DLD1 (cell line): Measurements from ENCODE around the gene SLC9A7.

ENCODE experiments used
- in situ Hi-C: cut with HindIII; loops from 2 replicates; pipeline ENCODE4 v1.10.0; 2017; ENCODE audit warnings: low sequenced_read_pairs

Gene SLC9A7

DNA sequence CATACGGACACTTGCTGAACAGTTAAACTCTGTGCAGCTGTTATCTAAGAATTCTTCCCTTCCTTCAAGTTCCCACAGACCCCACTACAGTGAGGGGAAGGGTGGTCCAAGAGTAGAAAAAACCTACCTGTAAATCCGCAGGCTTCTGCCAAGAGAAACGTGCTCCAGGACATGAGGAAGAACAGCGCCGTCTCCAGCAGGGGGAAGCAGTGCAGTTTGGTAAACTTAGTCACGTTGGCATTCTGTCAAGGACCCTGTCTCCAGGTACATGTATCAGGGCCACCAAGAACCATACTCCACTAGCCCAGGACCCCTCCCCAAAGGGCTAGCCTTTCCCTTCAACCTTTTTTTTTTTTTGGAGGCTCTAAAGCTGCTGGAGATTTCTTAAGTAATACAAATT, 105.4 kb downstream of the SLC9A7 start:
- in situ Hi-C loops = no loop called here

- in situ Hi-C loops = no loop called here
Measured at GRCh38 chrX:46649421-46650260, 109.3 kb downstream of the SLC9A7 start.

DNA sequence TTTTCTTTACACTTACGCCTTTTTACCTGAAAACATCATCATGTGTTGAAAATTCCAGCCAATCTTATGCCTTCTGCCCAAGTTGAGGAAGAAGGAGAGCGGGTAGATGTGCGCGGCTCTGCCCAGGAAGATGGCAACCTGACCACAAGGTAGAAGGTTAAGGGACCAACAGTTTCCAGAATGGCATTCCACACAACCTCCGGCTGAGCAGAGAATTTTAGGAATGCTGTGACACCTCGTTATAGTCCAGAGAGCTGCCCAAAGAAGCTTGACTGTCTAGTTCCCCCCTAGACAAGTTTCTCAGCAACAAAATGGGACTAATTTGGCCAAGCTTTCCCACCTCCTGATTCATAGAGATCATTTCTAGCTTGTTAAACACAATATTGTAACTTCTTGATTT, 110.3 kb downstream of the SLC9A7 start:
- in situ Hi-C loops = no loop called here

DNA sequence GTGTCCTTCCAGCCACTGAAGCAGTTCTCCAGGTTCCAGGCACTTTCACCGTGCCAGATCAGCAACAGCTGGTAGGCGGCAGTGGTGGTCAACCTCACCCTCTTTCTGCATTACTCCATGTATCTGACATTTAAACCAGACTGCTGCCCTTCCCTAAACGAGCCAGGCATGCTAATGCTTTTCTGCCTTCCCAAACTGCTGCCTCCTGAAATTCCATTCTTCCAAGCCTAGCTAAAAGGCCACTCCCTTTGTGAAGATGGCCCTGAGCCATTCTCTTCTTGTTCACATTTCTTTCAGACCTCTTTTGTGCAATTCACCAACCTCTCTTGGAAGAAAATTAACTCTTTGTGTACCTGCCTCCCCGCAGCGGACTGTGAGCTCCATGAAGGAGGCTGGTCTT, 111.7 kb downstream of the SLC9A7 start:
- in situ Hi-C loops = no loop called here

DNA sequence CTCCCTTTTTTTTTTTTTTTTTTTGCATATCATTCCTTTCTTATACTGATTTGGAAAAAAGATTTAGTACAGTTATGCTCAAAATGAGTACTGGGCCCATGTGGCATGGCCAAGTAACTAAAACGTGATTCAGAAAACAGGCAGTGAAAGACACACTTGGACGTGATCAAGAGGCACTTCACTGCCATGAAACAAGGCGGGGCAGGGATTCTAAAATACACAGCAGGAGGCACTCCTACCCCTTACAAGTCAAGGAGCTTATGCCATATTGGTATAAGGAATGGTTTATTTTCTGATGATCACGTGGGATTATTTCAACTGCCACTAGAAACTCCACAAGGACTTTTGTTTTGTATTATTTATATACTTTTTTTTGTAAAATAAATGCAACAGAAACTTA, 113.3 kb downstream of the SLC9A7 start:
- in situ Hi-C loops = no loop called here

GRCh38 chrX:46643636-46644035, 115.3 kb downstream of the SLC9A7 start:
- in situ Hi-C loops = no loop called here

GRCh38 chrX:46642145-46642544, 116.8 kb downstream of the SLC9A7 start:
- in situ Hi-C loops = no loop called here

GRCh38 chrX:46637938-46638337, 121.0 kb downstream of the SLC9A7 start:
- in situ Hi-C loops = no loop called here

DNA sequence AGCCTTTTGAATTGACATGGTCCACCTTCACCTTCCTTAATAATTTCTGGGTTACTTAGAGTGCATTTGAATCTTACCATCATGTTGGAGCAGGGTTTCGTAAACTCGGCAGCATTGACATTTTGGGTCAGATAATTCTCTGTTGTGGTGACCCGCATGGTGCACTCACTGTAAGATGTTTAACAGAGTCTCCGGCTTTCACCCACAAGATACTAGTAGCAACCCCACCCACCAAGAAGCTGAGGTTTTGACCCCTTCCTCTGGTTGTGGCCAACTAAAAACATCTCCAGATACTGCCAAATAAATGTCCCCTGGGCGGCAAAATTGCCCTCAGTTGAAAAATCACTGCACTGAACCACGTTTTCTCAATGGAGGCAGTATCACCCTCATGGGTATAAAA, 122.7 kb downstream of the SLC9A7 start:
- in situ Hi-C loops = no loop called here

GRCh38 chrX:46635186-46635585, 123.7 kb downstream of the SLC9A7 start:
- in situ Hi-C loops = no loop called here

- in situ Hi-C loops = no loop called here
Measured at GRCh38 chrX:46634577-46634976, 124.3 kb downstream of the SLC9A7 start.

DNA sequence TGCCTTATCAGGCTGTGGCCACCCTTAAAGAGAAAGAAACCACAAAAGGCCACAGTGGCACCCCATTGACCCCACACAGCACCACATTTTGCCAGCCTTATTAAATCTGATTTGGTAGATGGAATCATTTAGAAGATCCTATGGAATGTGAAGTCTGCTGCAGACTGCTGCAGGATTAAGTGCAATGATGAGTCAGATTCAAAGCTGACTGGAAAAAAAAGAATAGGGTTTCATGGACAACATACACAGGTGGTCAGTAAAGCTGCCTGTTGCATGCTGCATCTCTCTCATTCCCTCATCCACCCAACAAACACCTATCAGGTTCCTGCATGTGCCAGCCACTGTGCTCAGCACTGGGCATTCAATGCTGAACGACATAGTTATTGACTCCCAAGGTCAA, 128.8 kb downstream of the SLC9A7 start:
- in situ Hi-C loops = no loop called here

GRCh38 chrX:46628460-46629371, 130.2 kb downstream of the SLC9A7 start:
- in situ Hi-C loops = no loop called here

DNA sequence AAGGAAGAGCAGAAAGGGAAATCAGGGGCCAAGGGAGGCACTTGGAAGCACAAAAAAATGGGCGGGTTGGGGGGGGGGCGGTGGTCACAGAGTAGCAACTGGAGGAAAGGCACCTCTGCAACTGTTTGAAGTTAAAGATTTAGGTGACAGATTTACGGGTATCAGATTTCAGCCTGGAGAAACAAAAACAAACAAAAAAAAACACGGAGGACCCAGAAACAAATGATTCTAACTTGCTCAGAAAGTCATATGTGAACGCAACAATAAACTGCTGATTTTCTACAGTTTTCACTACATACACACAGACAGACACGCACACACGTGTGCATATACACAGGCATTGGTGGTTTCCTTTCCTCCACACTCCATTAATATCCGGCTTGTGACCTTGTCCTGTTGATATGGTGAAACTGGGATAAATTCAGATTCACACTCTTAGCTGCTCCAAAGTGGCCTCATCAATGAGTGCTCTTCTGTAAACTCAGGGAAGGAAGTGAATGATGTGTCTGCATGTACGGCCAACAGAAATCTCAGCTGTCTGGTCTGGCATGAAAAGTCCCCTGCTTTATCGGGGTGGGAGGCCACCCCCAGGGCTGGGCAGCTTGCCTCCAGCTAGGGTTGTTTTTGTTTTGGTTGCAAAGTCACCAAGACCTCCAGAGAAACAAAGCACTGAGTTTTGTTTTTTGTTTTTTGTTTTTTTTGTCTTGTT, 131.1 kb downstream of the SLC9A7 start:
- in situ Hi-C loops = no loop called here

DNA sequence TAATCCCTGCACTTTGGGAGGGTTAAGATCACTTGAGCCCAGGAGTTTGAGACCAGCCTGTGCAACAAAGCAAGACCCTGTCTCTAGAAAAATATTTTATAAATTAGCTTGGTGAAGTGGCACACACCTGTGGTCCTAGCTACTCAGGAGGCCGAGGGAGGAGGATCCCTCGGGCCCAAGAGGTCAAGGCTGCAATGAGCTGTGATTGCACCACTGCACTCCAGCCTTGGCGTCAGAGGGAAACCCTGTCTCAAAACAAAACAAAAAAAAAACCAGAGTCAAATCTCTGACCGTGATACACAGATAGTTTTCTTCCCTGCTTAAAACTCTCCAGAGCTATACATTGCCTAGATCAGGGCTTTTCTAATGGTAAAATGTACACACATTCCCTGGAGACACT, 131.9 kb downstream of the SLC9A7 start:
- in situ Hi-C loops = no loop called here

DNA sequence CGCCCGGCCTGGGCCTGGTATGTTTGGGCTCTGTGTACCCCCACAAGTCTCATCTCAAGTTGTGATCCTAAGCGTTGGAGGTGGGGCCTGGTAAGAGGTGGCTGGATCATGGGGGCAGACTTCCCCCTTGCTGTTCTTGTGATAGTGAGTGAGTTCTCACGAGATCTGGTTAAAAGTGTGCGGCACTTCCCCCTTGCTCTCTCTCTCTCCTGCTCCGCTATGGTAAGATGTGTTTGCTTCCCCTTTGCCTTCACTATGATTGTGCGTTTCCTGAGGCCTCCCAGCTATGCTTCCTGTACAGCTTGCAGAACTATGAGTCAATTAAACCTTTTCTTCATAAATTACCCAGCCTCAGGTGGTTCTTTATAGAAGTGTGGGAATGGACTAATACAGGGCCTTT, 132.4 kb downstream of the SLC9A7 start:
- in situ Hi-C loops = no loop called here

- in situ Hi-C loops = no loop called here
Measured at GRCh38 chrX:46624090-46624786, 134.7 kb downstream of the SLC9A7 start.

DNA sequence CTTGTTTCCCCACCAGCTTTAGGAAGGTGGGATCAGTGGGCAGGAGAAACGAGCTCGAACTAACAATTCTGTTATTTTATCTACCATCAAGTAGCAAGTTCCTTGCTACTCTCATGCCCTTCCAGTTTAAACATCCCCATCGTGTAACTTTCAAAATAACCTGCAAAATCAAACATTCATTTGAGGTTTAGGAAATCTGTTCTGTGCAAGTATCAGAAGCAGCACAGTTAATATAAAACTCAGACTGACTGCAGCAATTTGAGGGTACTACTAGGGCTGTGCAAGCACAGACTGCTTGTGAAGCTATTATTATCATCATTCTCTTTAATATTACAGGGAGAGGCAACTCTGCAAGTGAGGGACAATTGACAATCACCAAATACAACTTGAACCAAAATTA, 137.3 kb downstream of the SLC9A7 start:
- in situ Hi-C loops = no loop called here

DNA sequence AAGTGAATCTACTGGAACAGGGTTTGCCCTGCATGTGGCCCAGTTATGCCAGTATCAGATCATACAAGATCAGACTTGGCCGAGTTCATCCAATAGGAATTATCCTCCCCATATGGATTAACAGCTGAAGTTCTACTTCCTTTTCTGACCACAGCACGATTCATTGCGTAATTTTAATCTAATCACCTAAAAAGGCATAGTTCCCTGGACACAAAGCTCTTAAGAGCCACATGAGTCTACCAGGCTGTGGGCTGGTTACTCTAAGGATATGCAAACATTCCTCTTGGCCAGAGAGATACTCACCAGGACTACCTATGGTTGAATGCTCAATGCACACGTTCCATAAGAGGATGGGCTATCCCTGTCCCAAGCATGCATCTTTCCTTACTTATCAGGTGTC, 138.4 kb downstream of the SLC9A7 start:
- in situ Hi-C loops = no loop called here

DNA sequence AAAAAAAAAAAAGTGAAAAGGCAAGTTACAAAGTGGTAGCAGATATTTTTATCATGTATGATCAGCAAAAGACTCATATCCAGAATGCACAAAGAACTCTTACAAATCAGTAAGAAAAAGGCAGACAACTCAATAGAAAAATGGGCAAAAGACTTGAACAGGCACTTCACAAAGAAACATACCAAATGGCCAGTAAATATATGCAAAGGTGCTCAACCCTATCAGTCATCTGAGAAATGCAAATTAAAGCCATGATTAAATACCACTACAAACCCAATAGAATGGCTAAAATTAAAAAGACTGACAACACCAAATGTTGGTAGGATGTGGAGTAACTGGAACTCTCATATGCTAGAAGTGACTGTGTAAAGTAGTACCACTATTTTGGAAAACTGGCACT, 140.0 kb downstream of the SLC9A7 start:
- in situ Hi-C loops = no loop called here

DNA sequence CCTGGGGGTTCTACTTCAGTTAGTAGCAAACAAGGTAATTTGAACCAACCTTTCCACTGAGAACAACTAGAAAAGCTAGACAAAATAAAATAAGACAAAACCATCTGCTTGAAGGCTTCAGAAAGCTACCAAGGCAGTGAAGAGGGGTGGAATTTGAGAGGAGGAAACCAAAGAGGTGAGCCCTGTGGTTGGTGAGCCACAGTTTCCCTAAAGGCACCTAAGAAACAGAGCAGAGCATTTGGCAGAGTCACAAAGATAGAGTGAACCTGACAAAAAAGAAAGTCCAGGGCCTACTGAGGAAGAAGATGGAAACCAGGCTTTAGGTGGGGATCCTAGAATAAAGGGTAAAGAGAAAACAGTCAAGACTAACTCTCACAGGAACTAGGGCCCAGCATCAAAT, 141.0 kb downstream of the SLC9A7 start:
- in situ Hi-C loops = no loop called here
